Measurements from ENCODE around the gene SCP2.

GRCh38 chr1:53061859-53062707 lies 135.0 kb downstream of the SCP2 start, which contains the start of gene PODN:
- TF ChIP-seq ZNF560 (tag by site-specific recombination; IDR thresholded peaks at IDR 0.05; ENCODE audit: borderline replicate concordance) (no peak), CTCF (tag by site-specific recombination; IDR thresholded peaks at IDR 0.05) (no peak), OSR2 (tag by site-specific recombination; IDR thresholded peaks at IDR 0.05) (no peak), TCF7L2 (IDR thresholded peaks at IDR 0.05; ENCODE audit: borderline replicate concordance, low read depth, low read length) (no peak), PBX3 (CRISPR knock-in tag; IDR thresholded peaks at IDR 0.05) (no peak), ZNF280D (tag by site-specific recombination; IDR thresholded peaks at IDR 0.05) (no peak)
